Testis (tissue), 2 donors: ENCODE results near the gene RIPOR2.

Experiments used
- CTCF ChIP-seq, 3 experiments: fragments of 450-650 bp in 2 of 3; fragments of 200-600 bp in 1 of 3; sonication (generic) in 1 of 3; IDR thresholded peaks; one replicate each; pipeline ENCODE4 v1.5.1; 2016 to 2019; ENCODE audit warnings: antibody characterized with exemption in 3 of 3, mild to moderate bottlenecking in 2 of 3, moderate library complexity in 1 of 3
- POLR2A ChIP-seq: fragments of 450-650 bp; IDR thresholded peaks from one replicate; pipeline ENCODE4 v1.6.1; 2017; ENCODE audit warnings: antibody characterized with exemption, mild to moderate bottlenecking, moderate library complexity

- TF ChIP-seq CTCF (IDR thresholded peaks at IDR 0.05) (no peak), POLR2A (no peak)
Measured at GRCh38 chr6:24875534-24875901, 60.2 kb downstream of the RIPOR2 start.
